ENCODE results near the gene PGAP1. TPM values are rescaled to one million over a fixed set of nuclear protein-coding genes. Genes with fewer than 3 reads are reported as not detected.

The PGAP1 gene
- polyA plus RNA-seq, 3 donors: 0.10 to 0.81 (median 0.33) TPM

GRCh38 chr2:196966061-196966460, 39.6 kb upstream of the PGAP1 start:
- Histone ChIP-seq H3K9ac (ENCODE audit: insufficient read depth, low read length, poor library complexity, severe bottlenecking) (no peak overlapping the region), H4K20me1 (ENCODE audit: insufficient read depth, low read length) (no peaks in the 10 kb centered on the region), H2AFZ (ENCODE audit: insufficient read depth, low read depth, low read length, poor library complexity, severe bottlenecking) (no peak overlapping the region), H3K36me3 (replicated peaks in 1 of 2; ENCODE audit: control insufficient read depth in 1 of 2, insufficient read depth in 2 of 2, low read length in 2 of 2) (no peaks in the 10 kb centered on the region), H3K27ac (ENCODE audit: low read depth in 1 of 2, low read length in 2 of 2) (no peak overlapping the region), H3K79me2 (ENCODE audit: insufficient read depth, low read length) (no peaks in the 10 kb centered on the region), H3K27me3 (ENCODE audit: control insufficient read depth in 2 of 2, insufficient read depth in 2 of 2, low read length in 2 of 2) (no peaks in the 10 kb centered on the region), H3K4me2 (replicated peaks; ENCODE audit: extremely low read depth, low read length, poor library complexity, severe bottlenecking) (no peak overlapping the region), H3K9me3 (replicated peaks in 1 of 2; ENCODE audit: control insufficient read depth in 1 of 2, insufficient read depth in 1 of 2, low read length in 2 of 2) (no peaks in the 10 kb centered on the region), H3K4me3 (replicated peaks in 1 of 3; ENCODE audit: low read depth in 2 of 3, low read length in 3 of 3) (no peak overlapping the region), H3K4me1 (ENCODE audit: control insufficient read depth in 1 of 2, insufficient read depth in 2 of 2, low read length in 2 of 2) (peaks cover 0 to 4% of the 10 kb centered on the region in 2 donors)
- H3K36me3 Mint-ChIP-seq: peaks cover 0 to 2% of the 10 kb centered on the region in 2 donors
- H3K4me1 Mint-ChIP-seq: peaks cover 6% of the 10 kb centered on the region
- no peak for TF ChIP-seq CTCF (IDR thresholded peaks at IDR 0.05)
- no CpG with 5 or more reads among the region's 3 CpGs for WGBS (ENCODE audit: insufficient coverage)
- H3K27ac Mint-ChIP-seq: no peak overlapping the region
- no peak for DNase-seq
- H3K27me3 Mint-ChIP-seq (ENCODE audit: low read depth in 3 of 3): peaks cover 0 to 3% (median 2%) of the 10 kb centered on the region in 3 donors
- no peak overlapping the region for H3K4me3 Mint-ChIP-seq
- intact Hi-C loops (cut with micrococcal nuclease): no loop called here
- peaks cover 0 to 3% (median 0%) of the 10 kb centered on the region in 7 donors for H3K9me3 Mint-ChIP-seq

- no peak for DNase-seq
- WGBS (ENCODE audit: insufficient coverage): no CpG with 5 or more reads among the region's 4 CpGs
- no peak overlapping the region for H2AFZ ChIP-seq (ENCODE audit: insufficient read depth, low read depth, low read length, poor library complexity, severe bottlenecking)
- H3K9ac ChIP-seq (ENCODE audit: insufficient read depth, low read length, poor library complexity, severe bottlenecking): no peak overlapping the region
- H3K4me2 ChIP-seq (replicated peaks; ENCODE audit: extremely low read depth, low read length, poor library complexity, severe bottlenecking): no peak overlapping the region
- no peaks in the 10 kb centered on the region for H4K20me1 ChIP-seq (ENCODE audit: insufficient read depth, low read length)
- Mint-ChIP-seq H3K27me3 (ENCODE audit: low read depth in 3 of 3) (peaks cover 0 to 3% (median 2%) of the 10 kb centered on the region in 3 donors), H3K27ac (no peak overlapping the region), H3K36me3 (peaks cover 0 to 2% of the 10 kb centered on the region in 2 donors), H3K4me3 (no peak overlapping the region), H3K4me1 (peaks cover 6% of the 10 kb centered on the region), H3K9me3 (peaks cover 0 to 3% (median 0%) of the 10 kb centered on the region in 7 donors)
- no peaks in the 10 kb centered on the region for H3K36me3 ChIP-seq (replicated peaks in 1 of 2; ENCODE audit: control insufficient read depth in 1 of 2, insufficient read depth in 2 of 2, low read length in 2 of 2)
- no peaks in the 10 kb centered on the region for H3K27me3 ChIP-seq (ENCODE audit: control insufficient read depth in 2 of 2, insufficient read depth in 2 of 2, low read length in 2 of 2)
- H3K9me3 ChIP-seq (replicated peaks in 1 of 2; ENCODE audit: control insufficient read depth in 1 of 2, insufficient read depth in 1 of 2, low read length in 2 of 2): no peaks in the 10 kb centered on the region
- H3K27ac ChIP-seq (ENCODE audit: low read depth in 1 of 2, low read length in 2 of 2): no peak overlapping the region
- H3K79me2 ChIP-seq (ENCODE audit: insufficient read depth, low read length): no peaks in the 10 kb centered on the region
- H3K4me3 ChIP-seq (replicated peaks in 1 of 3; ENCODE audit: low read depth in 2 of 3, low read length in 3 of 3): no peak overlapping the region
- TF ChIP-seq CTCF (IDR thresholded peaks at IDR 0.05): no peak
- peaks cover 0 to 4% of the 10 kb centered on the region in 2 donors for H3K4me1 ChIP-seq (ENCODE audit: control insufficient read depth in 1 of 2, insufficient read depth in 2 of 2, low read length in 2 of 2)
- intact Hi-C loops (cut with micrococcal nuclease): no loop called here
These were observed 39.1 kb upstream of the PGAP1 start for GRCh38 chr2:196965651-196966050.
